Parathyroid adenoma (tissue), 2 donors: ENCODE results near the gene TP73.

Experiments used
- H2AFZ ChIP-seq: fragments of 300-600 bp; sonication (generic); one replicate; pipeline ENCODE4 v1.7.0; 2017; ENCODE audit warnings: antibody characterized with exemption, mild to moderate bottlenecking
- H3K27ac ChIP-seq: fragments of 300-600 bp; sonication (generic); one replicate; pipeline ENCODE4 v1.7.0; 2017
- H3K27me3 ChIP-seq: fragments of 300-600 bp; sonication (generic); one replicate; pipeline ENCODE4 v1.7.0; 2017; ENCODE audit warnings: low read length; ENCODE audit not compliant: control insufficient read depth, insufficient read depth
- H3K36me3 ChIP-seq: fragments of 300-600 bp; sonication (generic); one replicate; pipeline ENCODE4 v1.7.0; 2017; ENCODE audit warnings: low read length; ENCODE audit not compliant: control insufficient read depth, insufficient read depth
- H3K4me1 ChIP-seq: fragments of 300-600 bp; sonication (generic); one replicate; pipeline ENCODE4 v1.7.0; 2017; ENCODE audit warnings: control low read depth
- H3K4me2 ChIP-seq: fragments of 300-600 bp; sonication (generic); one replicate; pipeline ENCODE4 v1.7.0; 2017; ENCODE audit warnings: low read length
- H3K4me3 ChIP-seq: fragments of 300-600 bp; sonication (generic); one replicate; pipeline ENCODE4 v1.7.0; 2017; ENCODE audit warnings: low read depth, low read length
- H3K79me2 ChIP-seq: fragments of 300-600 bp; sonication (generic); one replicate; pipeline ENCODE4 v1.7.0; 2017; ENCODE audit warnings: control low read depth
- H3K9ac ChIP-seq: fragments of 300-600 bp; sonication (generic); one replicate; pipeline ENCODE4 v1.7.0; 2017; ENCODE audit warnings: mild to moderate bottlenecking
- H3K9me3 ChIP-seq: fragments of 300-600 bp; sonication (generic); one replicate; pipeline ENCODE4 v1.7.0; 2017; ENCODE audit warnings: low read length; ENCODE audit not compliant: control insufficient read depth
- CTCF ChIP-seq: fragments of 300-600 bp; sonication (generic); IDR thresholded peaks from one replicate; pipeline ENCODE4 v1.7.0; 2017; ENCODE audit warnings: antibody characterized with exemption, mild to moderate bottlenecking
- donor health status: primary hyperparathyroidism.

Gene TP73

GRCh38 chr1:3604997-3605823 lies 47.1 kb upstream of the TP73 start:
- H3K36me3 ChIP-seq, result no peaks in the 10 kb centered on the region
- no peaks in the 10 kb centered on the region for H3K79me2 ChIP-seq
- H3K4me3 ChIP-seq, result no peak overlapping the region
- no peaks in the 10 kb centered on the region for H3K27me3 ChIP-seq
- no peak overlapping the region for H3K4me2 ChIP-seq
- no peak overlapping the region for H3K9ac ChIP-seq
- no peak for TF ChIP-seq CTCF
- no peaks in the 10 kb centered on the region for H3K9me3 ChIP-seq
- no peak overlapping the region for H2AFZ ChIP-seq
- H3K27ac ChIP-seq, result no peak overlapping the region
- no peaks in the 10 kb centered on the region for H3K4me1 ChIP-seq

- no peaks in the 10 kb centered on the region for H3K79me2 ChIP-seq
- no peak overlapping the region for H3K9ac ChIP-seq
- no peak for TF ChIP-seq CTCF
- no peaks in the 10 kb centered on the region for H3K9me3 ChIP-seq
- no peak overlapping the region for H2AFZ ChIP-seq
- no peak overlapping the region for H3K4me3 ChIP-seq
- H3K4me1 ChIP-seq, result no peaks in the 10 kb centered on the region
- H3K36me3 ChIP-seq, result no peaks in the 10 kb centered on the region
- no peaks in the 10 kb centered on the region for H3K27me3 ChIP-seq
- H3K27ac ChIP-seq, result no peak overlapping the region
- no peak overlapping the region for H3K4me2 ChIP-seq
Measured at GRCh38 chr1:3606779-3607702, 45.3 kb upstream of the TP73 start.

GRCh38 chr1:3607703-3608065 lies 44.6 kb upstream of the TP73 start:
- Histone ChIP-seq H3K4me3 (no peak overlapping the region), H2AFZ (no peak overlapping the region), H3K9me3 (no peaks in the 10 kb centered on the region), H3K36me3 (no peaks in the 10 kb centered on the region), H3K27me3 (no peaks in the 10 kb centered on the region), H3K9ac (no peak overlapping the region), H3K4me1 (no peaks in the 10 kb centered on the region), H3K4me2 (no peak overlapping the region), H3K79me2 (no peaks in the 10 kb centered on the region), H3K27ac (no peak overlapping the region)
- no peak for TF ChIP-seq CTCF

- no peak for TF ChIP-seq CTCF
- Histone ChIP-seq H3K9me3 (no peaks in the 10 kb centered on the region), H2AFZ (no peak overlapping the region), H3K9ac (no peak overlapping the region), H3K27ac (no peak overlapping the region), H3K27me3 (no peaks in the 10 kb centered on the region), H3K4me3 (no peak overlapping the region), H3K36me3 (no peaks in the 10 kb centered on the region), H3K4me2 (no peak overlapping the region), H3K79me2 (no peaks in the 10 kb centered on the region), H3K4me1 (no peaks in the 10 kb centered on the region)
Measured at GRCh38 chr1:3608154-3608553, 44.2 kb upstream of the TP73 start.
